Activated T-helper 1 cell treated with Interleukin-2 at 50 U/mL for 16 hours (primary cell): ENCODE results near the gene SOBP.
"Not testable (repeated sequence)": the region's sequence is repeated elsewhere in the genome, so short reads cannot be mapped to it uniquely, and the experiment has no call there.

Experiments used
- DNase-seq: peaks from one replicate; pipeline ENCODE4 v3.0.0-alpha.2; 2020; ENCODE audit warnings: low read depth

The SOBP gene

DNA sequence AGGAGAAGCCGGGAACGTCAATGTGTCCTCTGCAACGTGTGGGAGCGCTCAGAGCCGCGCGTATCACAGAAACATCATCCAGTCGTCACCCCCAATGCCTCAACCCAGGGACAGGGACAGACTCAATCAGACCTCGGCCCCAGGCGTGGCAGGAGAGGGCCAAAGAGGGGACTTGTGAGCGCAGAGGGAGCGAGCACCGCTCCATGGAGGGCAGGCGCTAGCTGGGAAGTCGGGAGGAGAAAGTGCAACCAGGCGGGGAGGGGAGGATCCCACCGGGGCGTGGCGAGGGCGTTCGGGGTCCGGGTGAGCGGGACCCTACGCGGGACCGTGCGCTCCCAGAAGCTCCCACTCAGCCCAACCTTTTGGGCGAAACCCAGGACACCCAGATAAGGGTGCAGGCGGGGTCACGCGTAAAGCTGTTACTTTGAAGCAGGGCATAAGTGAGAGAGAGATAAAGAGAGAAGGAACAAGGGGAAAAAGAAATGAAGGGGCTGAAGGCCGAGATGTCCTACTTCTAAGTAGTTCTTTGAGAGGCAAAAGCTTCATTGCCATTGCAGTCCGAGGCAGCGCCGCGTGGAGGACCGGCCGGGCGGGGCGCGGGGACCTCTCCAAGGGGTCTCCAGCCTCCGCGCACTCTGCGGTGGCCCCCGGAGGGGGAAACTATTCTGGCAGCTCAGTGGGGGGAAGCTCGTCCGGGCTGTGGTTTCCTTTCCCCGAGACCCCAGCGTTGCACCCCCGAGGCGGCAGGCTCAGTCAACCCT is 862 bp upstream of the SOBP start:
- no peak for DNase-seq

DNA sequence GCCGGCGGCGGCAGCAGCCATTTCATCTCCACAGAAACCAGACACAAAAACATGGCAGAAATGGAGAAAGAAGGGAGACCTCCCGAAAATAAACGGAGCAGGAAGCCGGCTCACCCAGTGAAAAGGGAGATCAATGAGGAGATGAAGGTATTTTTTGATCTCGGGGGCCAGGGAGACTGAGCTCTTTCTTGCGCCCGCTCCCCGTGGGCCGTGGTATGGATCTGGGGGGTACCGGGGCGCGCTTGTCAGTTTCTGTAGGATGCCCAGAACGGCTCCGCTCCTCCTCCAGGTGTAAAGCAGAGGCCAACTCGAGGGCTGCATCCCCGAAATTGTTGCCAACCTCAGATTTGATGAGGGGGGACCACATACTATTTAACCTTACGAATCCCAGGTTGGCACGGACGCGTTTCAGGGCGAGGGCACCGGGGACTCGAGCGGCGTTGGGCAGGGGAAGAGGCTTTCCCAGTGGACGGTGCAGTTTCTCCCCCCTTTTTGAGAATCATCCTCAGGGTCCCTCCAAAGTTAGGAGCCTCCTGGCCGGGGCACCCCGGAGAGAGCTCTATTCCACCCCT is 735 bp downstream of the SOBP start:
- DNase-seq: no peak

DNA sequence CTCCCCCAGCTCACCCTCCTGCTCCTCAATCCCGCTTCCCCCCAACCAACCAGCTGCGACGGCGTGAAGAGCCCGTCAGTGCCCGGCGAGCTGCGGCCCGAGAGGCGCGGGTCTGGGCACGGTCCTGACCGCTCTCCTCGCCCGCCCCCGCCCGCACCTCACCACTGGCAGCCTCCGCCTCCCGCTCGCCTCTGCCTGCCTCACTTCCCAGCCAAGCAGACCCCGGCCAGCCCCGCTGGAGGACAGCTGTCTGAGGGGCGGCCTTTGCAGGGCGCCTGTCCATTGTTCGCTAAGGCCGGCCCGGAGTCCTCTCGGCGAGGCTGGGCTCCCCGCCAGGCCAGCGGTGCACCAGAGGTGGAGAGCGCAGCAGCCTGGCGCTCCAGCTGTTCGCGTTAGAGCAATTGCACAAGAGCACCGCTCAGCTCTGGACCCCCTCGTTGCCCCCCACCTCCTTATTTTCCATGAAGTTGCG is 1.3 kb downstream of the SOBP start:
- DNase-seq: no peak

DNA sequence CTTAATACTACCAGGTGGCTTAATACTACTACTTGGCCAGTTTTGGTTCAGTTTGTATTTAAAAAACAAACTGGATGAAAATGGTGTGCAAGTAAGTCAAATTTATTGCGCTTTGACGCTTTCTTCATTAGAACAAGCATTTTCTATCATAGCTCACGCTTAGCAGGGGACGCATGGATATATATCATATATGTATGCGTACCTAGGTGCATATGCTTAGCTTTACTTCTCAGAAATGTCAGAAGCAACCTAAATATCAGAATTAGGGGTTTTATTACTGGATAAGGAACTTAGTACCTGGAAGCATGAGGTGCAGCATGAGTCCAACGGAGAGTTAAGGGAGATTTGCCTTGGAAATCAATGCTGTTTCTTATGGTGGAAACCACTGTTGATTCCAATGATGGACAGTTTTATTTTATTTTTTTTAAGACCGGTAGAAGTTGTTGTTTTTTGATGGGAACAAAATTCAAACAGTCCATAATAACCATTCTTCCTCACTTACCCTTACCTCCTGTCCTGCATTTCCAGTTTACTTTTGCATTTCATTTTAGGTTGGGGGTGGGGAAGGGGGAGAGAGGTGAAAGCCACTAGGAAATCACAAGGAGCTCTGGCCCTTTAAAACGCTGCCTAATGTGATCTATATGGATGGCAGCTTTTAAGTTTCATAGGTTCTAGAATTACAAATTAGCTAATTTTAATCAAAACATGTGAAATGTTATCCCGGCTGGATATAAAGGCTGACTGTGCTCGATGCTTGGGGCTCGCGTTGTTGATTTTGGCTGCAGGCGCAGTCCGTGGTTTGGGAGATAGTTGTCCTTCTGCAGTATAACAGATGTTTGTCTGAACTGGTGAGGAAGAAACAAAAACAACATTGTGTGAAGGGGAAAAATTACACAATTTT is 2.1 kb downstream of the SOBP start:
- DNase-seq: no peak

DNA sequence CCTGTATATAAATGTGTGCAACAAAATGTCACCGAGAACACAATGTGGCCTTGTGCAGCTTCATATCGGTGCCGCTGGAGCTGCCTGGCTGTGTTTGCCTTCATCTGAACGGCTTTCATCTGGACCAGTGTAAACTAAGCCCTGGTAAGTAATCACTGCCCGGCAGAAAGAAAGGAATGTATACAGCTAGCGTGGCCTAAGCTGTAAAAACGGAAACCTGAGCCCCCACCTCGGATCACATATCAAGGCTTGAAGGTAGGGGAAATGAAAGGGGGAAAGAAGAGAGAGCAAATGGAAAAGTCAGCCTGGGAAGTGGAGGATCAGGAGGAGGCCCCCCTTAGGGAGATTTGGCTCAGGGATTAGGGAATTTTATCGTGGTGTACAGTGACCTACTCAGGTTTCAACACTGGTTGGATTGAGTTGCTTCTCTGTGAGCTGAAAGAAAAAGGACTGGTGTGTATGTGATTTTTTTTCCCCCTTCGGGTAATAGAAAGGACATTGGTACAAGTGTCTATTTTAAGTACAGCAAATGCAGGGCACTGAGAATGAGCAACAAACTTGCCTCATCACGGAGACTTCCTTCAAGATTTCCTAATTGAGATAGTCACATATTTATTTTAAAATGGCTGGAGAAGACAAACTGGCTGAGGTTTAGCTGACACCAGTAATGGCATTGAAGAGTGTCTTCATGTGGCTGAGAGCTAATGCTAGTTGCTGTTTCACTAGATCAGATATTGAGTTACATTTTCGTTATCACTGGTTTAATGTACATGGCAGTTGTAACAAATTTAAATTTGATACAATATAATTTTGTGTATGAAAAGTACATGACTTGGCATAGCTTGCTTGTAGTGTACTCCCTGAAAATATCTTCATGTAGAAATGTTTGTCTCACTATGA is 3.5 kb downstream of the SOBP start:
- DNase-seq: no peak

DNA sequence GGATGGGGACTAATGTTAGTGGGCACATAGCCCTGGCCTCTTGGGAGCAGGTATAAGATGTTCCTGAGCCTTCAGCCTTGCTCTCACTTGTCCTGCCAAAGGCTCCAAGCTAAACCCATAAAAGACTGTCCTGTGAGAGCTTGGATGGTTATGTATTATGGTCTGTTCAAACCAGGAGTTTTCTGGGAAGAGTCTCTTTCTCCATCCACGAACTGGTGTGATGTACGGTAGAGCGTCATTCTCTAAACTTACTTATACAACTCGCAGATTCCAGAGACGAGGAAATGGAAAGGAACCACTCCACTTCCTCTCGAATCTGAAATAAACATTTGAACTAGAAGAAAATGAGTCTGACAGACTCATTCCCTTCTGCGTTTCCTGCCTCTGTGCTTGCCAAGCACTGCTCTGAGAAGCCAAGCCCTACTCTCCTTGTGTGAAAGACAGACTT is 5.3 kb downstream of the SOBP start:
- no peak for DNase-seq

DNA sequence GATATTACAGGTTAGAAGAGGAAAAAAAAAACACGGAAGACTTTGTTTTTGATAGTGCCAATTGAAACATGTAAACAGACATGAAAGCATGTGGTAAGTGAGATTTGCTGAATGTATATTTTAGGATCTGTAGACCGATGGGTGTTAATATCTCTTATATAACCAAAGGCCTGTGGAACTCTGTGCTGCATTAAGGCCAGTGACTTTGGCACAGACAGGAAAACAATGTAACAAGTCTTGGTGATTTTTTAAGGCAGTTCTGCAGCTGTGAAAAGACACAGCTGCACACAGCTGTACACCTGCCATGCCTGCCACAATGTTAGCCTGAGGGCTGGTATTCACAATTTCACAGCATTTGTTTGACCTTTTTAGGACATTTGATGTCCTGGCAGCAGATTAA is 6.1 kb downstream of the SOBP start:
- no peak for DNase-seq

DNA sequence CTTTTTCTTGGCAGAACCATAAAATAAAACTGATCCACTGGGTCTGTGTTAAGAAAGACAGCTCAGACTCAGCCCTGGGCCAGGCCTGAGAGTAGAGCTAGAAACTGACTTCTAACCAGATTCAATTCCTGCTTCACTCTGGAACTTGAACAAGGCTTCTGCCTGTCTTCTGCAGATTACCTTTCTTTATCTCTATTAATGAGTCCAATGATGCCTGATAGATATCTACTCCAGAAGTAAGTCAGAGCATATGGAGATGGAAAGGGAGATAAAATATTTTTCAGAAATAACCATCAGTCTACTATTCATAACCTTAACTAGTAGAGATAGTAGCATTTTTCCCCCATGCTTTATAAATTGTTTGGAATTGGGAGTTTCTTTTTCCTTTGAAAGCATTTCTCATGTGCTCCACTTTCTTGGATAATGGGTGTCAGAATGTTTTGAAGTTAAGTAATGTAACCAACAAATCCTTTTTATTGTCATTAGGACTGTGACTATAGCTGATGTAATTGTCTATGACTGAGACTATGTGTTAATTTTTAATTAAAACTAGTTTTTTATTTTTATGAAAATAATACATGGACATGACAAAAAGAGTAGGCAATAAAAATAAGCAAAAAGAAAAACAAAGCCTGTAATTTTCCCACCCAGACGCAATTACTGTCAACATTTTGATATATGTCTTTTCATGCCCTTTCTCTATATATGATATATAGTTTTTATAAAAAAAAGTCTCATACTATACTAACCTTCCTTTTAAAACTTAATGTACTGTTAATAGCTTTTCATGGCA is 7.2 kb downstream of the SOBP start:
- no peak for DNase-seq

DNA sequence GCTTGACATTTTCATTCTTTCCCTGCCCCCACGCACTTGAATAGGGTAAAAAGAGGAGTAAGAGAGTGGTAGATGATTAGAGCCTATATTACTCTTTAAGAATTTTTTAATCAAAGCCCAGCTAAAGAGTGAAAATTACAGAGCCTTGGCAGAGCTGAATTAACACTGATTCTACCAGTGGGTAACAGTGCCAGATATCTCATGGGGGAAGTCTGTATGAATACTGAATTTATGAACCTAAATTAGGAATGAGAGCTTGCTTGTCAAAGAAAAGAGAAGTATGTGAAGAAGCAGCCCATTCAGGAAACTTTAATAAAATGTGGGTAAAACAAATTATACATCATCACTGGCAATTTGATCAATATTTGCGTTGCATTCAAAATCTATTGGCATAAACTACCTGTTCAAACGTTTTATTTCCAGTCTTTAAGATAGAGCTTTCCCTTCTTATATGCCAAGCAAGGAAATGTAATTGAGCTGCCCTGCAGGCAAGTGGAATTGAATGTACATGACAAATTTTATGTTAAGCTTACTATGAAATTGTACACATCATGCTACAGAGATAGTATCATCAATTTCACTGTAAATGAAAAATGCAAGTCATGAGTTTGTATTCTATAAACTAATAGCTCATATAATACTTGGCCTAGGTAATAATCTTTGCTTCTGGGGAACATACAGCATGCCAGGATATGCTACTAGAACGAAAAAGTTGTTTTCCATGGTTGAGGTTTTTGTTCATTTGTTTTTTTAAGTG is 14.5 kb downstream of the SOBP start:
- DNase-seq: no peak

DNA sequence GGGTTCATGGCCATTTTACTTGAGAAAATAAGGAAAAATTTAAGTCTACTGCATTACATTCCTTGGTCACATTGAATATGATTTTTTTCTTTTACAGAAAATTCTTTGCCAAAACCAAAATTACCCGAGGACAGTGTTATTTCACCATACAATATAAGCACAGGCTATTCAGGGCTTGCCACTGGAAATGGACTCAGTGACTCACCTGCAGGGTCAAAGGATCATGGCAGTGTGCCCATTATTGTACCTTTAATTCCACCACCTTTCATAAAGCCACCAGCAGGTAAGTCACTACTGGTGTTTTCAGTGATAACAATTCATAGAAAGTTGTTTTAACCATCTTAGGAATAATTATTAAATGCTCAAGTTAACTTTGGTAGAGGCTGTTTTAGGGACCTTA is 16.2 kb downstream of the SOBP start:
- DNase-seq: no peak

DNA sequence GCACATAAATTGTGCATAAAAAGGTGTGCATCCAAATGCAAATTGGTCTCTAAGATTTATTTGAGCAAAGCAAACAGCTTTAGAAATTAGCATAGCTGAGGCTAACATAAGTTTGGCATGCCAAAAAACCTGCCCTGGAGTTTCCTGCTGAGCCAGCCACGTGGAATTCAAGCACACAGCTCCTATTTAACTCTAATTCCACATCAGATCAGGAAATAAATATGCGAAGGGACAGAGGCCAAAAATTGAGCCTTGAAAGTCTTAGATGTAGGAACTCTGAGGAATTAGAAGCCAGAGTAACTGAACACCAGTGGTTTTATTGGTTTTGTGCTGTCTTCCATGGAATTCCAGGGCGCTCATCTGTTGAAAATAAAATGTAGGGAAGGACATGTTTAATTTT is 19.6 kb downstream of the SOBP start:
- DNase-seq: no peak

DNA sequence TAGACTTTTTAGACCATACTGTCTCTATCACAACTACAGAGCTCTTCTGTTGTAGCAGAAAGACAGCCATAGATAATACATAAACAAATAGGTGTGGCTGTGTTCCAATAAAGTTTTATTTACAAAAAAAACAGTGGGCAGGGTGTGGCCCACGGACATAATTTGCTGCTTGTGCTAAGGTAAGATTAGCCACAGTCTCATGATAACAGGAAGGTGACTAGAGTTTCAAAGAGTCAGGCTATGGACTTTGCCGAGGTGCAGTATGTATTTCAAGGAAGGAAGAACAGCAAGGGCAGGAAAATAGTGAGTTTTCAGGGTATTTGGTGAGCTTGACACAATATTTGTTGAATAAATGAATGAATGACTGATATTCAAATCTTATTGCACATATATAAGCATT is 20.2 kb downstream of the SOBP start:
- DNase-seq: no peak

DNA sequence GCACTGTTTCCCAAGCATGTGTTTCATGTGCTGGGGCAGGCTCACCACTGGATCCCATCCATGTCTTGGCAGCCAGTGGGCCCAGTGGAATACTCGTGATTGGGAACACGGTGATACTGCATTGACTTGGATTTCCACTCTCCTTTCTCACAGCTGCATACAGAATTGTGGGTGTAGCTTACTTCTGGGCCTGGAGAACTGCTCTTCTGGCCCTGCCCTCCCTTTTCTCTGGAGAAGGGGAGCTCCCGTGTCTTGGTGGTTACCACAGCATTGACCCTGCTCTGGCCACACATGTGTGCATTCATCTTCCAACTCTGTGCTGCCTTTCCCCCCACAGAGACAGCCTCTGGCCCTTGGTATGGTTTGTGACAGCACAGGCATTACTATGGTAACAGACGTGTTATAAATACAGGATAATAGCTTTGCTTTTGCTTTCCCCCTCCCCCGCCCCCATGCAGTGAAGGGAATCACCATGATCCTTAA is 21.6 kb downstream of the SOBP start:
- no peak for DNase-seq

DNA sequence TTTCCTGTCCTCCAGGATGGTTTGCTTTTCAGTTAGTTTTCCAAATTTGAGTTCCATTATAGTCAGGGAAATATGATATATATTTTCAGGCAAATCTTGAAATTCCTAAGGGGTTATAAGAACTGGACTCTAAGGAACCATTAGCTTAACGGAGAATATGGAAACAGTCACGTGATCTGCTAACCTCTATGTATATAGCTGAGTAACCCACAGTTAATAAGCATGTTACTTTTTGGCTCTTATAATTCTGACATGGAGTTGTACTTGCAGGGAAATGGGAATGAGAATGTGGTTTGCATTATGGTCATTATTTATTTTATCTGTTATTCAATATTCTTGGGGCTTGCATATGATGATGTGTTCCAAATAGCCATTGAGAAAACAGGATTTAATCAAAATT is 23.3 kb downstream of the SOBP start:
- no peak for DNase-seq

DNA sequence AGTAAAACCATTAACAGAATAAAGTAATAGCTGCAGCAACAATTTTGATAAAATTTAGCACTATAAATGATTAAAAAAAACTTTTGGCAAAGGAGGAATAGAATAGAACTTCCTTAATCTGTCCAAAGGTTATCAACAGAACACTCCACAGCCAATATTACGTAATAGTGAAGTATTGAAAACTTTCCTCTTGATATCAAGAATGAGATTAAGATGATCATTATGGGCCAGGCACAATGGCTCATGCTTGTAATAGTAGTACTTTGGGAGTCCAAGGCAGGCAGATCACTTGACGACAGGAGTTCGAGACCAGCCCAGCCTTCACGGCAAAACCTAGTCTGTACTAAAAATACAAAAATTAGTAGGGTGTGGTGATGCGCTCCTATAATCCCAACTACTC is 26.0 kb downstream of the SOBP start:
- no peak for DNase-seq

DNA sequence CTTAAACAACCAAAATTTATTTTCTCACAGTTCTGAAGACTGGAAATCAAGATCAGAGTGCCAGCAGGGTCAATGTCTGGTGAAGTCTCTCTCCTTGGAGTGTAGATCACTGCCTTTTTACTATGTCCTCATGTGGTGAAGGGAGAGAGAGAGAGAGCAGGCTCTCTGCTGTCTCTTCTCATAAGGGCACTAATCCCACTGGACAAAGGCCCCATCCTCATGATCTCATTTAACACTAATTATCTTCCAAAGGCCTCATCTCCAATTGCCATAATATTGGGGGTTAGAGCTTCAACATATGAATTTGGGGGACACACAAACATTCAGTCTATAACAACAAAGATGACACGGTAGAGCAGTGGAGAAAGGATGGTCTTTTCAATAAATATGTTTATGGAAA is 27.4 kb downstream of the SOBP start:
- DNase-seq: no peak

DNA sequence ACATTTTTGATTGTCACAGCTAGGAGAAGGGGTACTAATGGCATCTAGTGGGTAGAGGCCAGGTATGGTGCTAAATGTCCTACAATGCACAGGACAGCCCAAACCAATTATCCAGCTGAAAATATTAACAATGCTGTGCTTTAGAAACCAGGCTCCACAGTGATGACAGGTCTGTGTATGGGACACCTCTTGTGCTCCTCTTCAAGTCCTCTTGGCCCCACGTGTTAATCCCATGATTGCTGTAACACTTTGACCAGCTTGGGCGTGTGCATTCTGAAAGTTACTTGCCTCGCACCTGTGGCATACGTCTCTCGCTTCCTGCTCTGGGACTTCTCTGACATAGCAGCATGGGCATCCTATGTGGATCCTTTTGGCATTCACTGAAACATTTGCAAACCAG is 29.3 kb downstream of the SOBP start:
- not testable (repeated sequence) for DNase-seq

DNA sequence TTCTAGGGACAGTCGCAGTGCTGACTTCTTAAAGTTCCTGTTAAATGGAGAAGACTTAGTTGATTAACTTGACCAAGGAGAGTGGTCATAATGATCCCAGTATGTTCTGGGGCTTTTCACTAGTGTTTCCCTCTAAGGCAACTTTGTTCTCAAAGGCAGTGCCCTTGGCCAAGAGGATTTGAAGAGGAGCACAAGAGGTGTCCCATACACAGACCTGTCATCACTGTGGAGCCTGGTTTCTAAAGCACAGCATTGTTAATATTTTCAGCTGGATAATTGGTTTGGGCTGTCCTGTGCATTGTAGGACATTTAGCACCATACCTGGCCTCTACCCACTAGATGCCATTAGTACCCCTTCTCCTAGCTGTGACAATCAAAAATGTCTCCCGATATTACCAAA is 30.8 kb downstream of the SOBP start:
- DNase-seq: not testable (repeated sequence)

DNA sequence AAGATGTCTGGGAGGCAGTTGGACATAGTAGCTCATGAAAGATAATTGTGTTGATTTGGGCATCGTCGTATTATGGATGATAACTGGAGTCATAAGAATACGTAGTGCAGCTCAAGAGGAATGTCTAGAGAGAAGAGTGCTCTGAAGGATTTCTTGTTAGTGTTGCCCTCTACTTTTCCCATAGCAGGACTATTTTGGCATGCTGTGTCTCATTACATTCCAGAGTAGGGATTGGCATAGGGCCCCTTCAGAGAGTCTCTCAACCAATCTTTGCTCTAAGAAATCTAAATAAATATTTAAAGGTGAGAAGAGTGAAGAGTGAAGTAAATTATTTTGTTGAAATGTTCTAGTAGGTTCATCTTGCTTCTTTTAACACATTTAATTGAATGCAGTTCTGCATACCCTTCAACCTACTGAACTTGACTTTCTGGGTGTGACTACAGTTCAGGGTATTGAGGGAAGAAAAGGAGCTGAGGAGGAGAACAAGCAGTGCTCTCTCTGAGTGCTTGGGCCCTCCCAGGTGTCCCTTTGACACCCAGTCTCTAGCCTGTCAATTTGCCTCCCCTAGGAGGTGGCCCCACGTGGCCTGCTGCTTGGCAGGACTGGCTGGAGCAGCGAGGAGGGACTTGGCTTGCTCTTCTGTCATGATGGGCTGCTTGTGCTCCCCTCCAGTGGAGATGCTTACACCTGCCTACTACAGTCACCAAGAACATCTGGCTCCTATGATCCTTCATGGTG is 33.3 kb downstream of the SOBP start:
- DNase-seq: no peak
